ENCODE results near the gene IER3IP1.

The IER3IP1 gene, protein sequence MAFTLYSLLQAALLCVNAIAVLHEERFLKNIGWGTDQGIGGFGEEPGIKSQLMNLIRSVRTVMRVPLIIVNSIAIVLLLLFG

DNA sequence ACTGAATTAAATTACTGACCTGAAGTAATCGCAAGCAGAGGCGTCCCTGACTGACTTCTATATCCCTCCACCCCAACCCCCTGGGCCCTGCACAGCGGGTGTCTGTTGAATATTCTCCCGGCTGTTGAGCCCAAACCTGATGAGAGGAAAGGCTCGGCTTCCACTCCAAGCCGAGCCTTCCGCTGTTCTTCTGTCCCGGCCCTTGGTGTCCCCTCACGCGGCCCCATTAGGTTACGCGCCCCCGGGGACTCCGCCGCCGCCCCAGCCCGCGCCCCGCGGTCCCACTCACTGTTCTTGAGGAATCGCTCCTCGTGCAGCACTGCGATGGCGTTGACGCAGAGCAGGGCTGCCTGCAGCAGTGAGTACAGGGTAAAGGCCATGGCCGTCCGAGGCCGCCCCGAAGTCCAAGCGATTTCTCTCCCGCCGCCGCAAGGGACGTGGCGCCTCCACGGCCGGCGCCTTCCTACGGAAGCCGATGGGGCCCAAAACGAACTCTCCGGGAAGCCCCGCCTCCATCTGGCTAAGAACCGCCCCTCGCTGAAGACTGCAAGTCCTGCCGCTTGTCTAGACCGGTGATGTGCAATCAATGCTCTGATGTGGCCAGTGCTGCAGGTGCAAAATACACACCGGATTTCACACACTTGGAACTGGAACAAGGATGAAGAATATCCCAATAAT lies at the start of gene IER3IP1:
Gene IER3IP1, minus strand, starts transcription at position 467 of the 678 bp plus-strand sequence. Its CDS starts 87 bp downstream, at position 380.
- DNase-seq (peak; percentile 89), ATAC-seq (ENCODE audit: insufficient read depth, low read depth) (peak; percentile 85)
- Histone ChIP-seq H3K79me2 (ENCODE audit: insufficient read depth, low read length) (peaks cover 31% of the 10 kb centered on the region), H4K20me1 (ENCODE audit: insufficient read depth, low read length) (peaks cover 6% of the 10 kb centered on the region; the same call in 1 of the 2 replicates), H3K27ac (ENCODE audit: low read length) (peak within 1 kb of the TSS; percentile 25), H3K27me3 (ENCODE audit: insufficient read depth, low read length, poor library complexity) (no peaks in the 10 kb centered on the region), H3K4me2 (ENCODE audit: insufficient read depth, low read length) (peak within 1 kb of the TSS; percentile 74), H3K4me1 (ENCODE audit: insufficient read depth, low read length) (peaks cover 28% of the 10 kb centered on the region), H3K4me3 (ENCODE audit: low read depth in 1 of 2, low read length in 2 of 2) (peak within 1 kb of the TSS; percentile 35 to 59; a peak in 3 of 4 replicates), H2AFZ (ENCODE audit: low read depth, low read length) (peak within 1 kb of the TSS; percentile 59), H3K9ac (ENCODE audit: low read depth, low read length) (peak within 1 kb of the TSS; percentile 62), H3K9me3 (ENCODE audit: insufficient read depth, low read length, severe bottlenecking) (no peaks in the 10 kb centered on the region), H3K36me3 (ENCODE audit: insufficient read depth, low read length) (no peaks in the 10 kb centered on the region)
- TF ChIP-seq, protein P1, sequence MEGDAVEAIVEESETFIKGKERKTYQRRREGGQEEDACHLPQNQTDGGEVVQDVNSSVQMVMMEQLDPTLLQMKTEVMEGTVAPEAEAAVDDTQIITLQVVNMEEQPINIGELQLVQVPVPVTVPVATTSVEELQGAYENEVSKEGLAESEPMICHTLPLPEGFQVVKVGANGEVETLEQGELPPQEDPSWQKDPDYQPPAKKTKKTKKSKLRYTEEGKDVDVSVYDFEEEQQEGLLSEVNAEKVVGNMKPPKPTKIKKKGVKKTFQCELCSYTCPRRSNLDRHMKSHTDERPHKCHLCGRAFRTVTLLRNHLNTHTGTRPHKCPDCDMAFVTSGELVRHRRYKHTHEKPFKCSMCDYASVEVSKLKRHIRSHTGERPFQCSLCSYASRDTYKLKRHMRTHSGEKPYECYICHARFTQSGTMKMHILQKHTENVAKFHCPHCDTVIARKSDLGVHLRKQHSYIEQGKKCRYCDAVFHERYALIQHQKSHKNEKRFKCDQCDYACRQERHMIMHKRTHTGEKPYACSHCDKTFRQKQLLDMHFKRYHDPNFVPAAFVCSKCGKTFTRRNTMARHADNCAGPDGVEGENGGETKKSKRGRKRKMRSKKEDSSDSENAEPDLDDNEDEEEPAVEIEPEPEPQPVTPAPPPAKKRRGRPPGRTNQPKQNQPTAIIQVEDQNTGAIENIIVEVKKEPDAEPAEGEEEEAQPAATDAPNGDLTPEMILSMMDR (IDR thresholded peaks at IDR 0.05; ENCODE audit: borderline replicate concordance, extremely low read depth, low read length, poor library complexity, severe bottlenecking): no peak
- no peak for TF ChIP-seq EZH2 (IDR thresholded peaks at IDR 0.05; ENCODE audit: borderline replicate concordance, low read depth, low read length, severe bottlenecking)

DNA sequence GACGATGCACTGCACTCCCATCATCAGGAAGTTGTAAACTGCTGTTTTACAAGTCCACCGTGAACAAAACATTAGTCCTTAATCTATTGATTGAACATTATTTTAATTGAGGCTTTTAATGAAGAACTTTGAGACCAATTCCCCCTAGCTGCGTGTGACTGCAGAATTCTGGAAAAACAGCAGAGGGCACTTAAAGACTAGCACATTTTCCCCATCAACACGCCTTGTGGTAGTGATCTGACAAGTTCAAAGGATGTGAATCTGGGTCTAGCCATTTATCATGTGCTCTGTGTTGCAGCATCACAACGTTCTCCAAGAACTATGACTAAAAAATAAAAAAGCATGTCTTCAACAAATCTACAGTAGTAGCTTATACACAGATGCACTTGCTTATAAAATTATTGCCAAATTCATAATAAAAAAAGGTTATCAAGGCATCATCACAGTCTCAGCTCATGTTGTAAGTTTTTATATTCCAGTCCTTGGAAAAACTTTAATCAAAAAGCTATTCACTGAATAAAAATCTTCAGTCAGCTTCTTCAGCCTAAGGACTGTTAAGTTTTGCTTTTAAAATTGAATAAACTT lies 39.5 kb upstream of the IER3IP1 start:
- Histone ChIP-seq H4K20me1 (ENCODE audit: insufficient read depth, low read length) (no peaks in the 10 kb centered on the region), H3K4me1 (ENCODE audit: insufficient read depth, low read length) (no peaks in the 10 kb centered on the region), H3K4me2 (ENCODE audit: insufficient read depth, low read length) (no peak overlapping the region), H3K36me3 (ENCODE audit: insufficient read depth, low read length) (no peaks in the 10 kb centered on the region), H3K27ac (ENCODE audit: low read length) (no peak overlapping the region), H3K4me3 (ENCODE audit: low read depth in 1 of 2, low read length in 2 of 2) (no peak overlapping the region), H3K9ac (ENCODE audit: low read depth, low read length) (no peak overlapping the region), H2AFZ (ENCODE audit: low read depth, low read length) (no peak overlapping the region), H3K27me3 (ENCODE audit: insufficient read depth, low read length, poor library complexity) (peaks cover 33% of the 10 kb centered on the region), H3K79me2 (ENCODE audit: insufficient read depth, low read length) (no peaks in the 10 kb centered on the region), H3K9me3 (ENCODE audit: insufficient read depth, low read length, severe bottlenecking) (no peaks in the 10 kb centered on the region)
- DNase-seq (peak; percentile 27), ATAC-seq (ENCODE audit: insufficient read depth, low read depth) (peak; percentile 45; the same call in 1 of the 3 replicates)
- no peak for TF ChIP-seq EZH2 (IDR thresholded peaks at IDR 0.05; ENCODE audit: borderline replicate concordance, low read depth, low read length, severe bottlenecking)
- TF ChIP-seq, protein P1 (IDR thresholded peaks at IDR 0.05; ENCODE audit: borderline replicate concordance, extremely low read depth, low read length, poor library complexity, severe bottlenecking): peak; percentile 72

DNA sequence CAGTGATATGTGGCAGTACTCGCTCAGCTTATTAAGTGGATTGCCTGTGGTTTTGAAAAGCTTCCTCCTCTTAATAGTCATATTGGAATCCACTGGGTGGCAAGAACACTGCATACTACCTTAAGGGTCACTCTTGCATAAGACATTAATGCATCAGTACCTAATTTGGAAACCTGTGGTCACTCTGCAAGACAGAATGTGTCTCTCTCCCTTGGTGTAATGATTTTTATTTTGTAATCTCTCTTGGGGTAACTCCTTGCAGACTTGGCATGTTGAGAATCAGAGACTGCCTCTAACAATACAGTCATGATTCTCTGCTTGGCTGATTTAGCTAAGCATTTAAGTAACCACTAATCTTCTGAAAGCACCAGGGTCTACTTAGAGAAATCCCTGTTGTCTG lies 33.0 kb upstream of the IER3IP1 start:
- ATAC-seq (ENCODE audit: insufficient read depth, low read depth) (no peak), DNase-seq (no peak)
- Histone ChIP-seq H3K27ac (ENCODE audit: low read length) (no peak overlapping the region), H4K20me1 (ENCODE audit: insufficient read depth, low read length) (no peaks in the 10 kb centered on the region), H3K9ac (ENCODE audit: low read depth, low read length) (no peak overlapping the region), H3K4me1 (ENCODE audit: insufficient read depth, low read length) (no peaks in the 10 kb centered on the region), H3K27me3 (ENCODE audit: insufficient read depth, low read length, poor library complexity) (peaks cover 47% of the 10 kb centered on the region), H2AFZ (ENCODE audit: low read depth, low read length) (no peak overlapping the region), H3K4me2 (ENCODE audit: insufficient read depth, low read length) (no peak overlapping the region), H3K36me3 (ENCODE audit: insufficient read depth, low read length) (no peaks in the 10 kb centered on the region), H3K4me3 (ENCODE audit: low read depth in 1 of 2, low read length in 2 of 2) (no peak overlapping the region), H3K9me3 (ENCODE audit: insufficient read depth, low read length, severe bottlenecking) (no peaks in the 10 kb centered on the region), H3K79me2 (ENCODE audit: insufficient read depth, low read length) (no peaks in the 10 kb centered on the region)
- TF ChIP-seq EZH2 (IDR thresholded peaks at IDR 0.05; ENCODE audit: borderline replicate concordance, low read depth, low read length, severe bottlenecking): no peak
- TF ChIP-seq, protein P1 (IDR thresholded peaks at IDR 0.05; ENCODE audit: borderline replicate concordance, extremely low read depth, low read length, poor library complexity, severe bottlenecking): no peak
